Measurements from ENCODE around the gene FOXL3. TPM values are rescaled to one million over a fixed set of nuclear protein-coding genes. Genes with fewer than 3 reads are reported as not detected.
A peak's percentile ranks its signal among the peaks of the same experiment; 100 is the strongest.
"Not testable (repeated sequence)": the region's sequence is repeated elsewhere in the genome, so short reads cannot be mapped to it uniquely, and the experiment has no call there.

Gene FOXL3
- total RNA-seq = not detected
- not detected for polyA plus RNA-seq
- long read RNA-seq, donor 1 = 0 reads
- long read RNA-seq, donor 2 = 0 reads
- long read RNA-seq, donor 3 = 0 reads

DNA sequence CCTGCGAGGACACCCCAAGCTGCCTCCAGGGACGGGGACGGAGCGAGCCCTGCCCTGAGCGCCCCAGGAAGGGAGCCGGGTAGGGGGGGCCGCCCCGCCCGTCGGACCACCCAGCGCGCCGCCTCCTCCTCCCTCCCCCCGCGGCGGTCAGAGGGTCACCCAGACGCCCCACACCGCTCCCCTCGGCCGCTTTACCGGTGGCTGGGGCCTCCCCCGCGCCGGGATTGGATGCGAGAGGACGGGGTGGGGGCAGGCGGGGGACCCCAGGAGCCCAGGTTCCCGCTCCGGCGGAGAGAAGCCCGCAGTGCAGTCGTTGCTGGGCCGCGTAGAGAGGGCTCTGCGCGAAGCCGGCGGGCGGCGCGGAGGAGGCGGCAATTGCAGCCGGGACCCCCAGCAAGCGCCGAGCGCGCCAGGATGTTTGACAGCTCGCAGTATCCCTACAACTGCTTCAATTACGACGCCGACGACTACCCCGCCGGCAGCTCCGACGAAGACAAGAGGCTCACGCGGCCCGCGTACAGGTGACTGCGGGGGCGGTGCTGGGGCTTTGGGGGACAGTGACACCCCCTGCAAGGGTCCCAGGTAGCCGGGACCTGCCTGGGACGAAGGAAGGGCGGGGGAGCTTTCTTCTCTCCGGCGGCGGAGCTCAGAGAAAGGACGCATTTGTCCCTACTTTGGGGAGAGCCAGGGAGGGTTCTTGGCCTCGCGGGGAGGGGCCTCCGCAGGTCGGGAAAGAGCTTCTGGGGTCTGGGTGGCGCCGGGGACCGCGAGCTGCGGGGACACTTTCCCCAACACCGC is at the start of gene FOXL3:
TSS of gene FOXL3 (plus strand) at position 415 of the 798 bp plus-strand sequence. CDS start at position 415, 0 bp downstream.
- peaks cover 26 to 86% (median 61%) of the 10 kb centered on the region in 9 donors for H3K27me3 ChIP-seq
- H3K9me3 ChIP-seq = no peaks in the 10 kb centered on the region
- WGBS, 4 donors = 3 to 5% (median 4%) methylated on average over 24 to 79 of the region's 79 CpGs
- no peaks in the 10 kb centered on the region for H3K36me3 ChIP-seq
- no peak within 1 kb of the TSS for H3K27ac ChIP-seq
- ATAC-seq = no peak
- TF ChIP-seq, protein P1, sequence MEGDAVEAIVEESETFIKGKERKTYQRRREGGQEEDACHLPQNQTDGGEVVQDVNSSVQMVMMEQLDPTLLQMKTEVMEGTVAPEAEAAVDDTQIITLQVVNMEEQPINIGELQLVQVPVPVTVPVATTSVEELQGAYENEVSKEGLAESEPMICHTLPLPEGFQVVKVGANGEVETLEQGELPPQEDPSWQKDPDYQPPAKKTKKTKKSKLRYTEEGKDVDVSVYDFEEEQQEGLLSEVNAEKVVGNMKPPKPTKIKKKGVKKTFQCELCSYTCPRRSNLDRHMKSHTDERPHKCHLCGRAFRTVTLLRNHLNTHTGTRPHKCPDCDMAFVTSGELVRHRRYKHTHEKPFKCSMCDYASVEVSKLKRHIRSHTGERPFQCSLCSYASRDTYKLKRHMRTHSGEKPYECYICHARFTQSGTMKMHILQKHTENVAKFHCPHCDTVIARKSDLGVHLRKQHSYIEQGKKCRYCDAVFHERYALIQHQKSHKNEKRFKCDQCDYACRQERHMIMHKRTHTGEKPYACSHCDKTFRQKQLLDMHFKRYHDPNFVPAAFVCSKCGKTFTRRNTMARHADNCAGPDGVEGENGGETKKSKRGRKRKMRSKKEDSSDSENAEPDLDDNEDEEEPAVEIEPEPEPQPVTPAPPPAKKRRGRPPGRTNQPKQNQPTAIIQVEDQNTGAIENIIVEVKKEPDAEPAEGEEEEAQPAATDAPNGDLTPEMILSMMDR (IDR thresholded peaks at IDR 0.05) = no peak
- TF ChIP-seq POLR2A (IDR thresholded peaks at IDR 0.05) = no peak
- intact Hi-C loops (cut with DNase I) = no loop called here
- peak within 1 kb of the TSS in 1 of 12 donors; percentile 0 for H3K4me3 ChIP-seq
- DNase-seq = peak in 1 of 5 donors; percentile 21
- peaks cover 0 to 15% (median 0%) of the 10 kb centered on the region in 12 donors for H3K4me1 ChIP-seq

DNA sequence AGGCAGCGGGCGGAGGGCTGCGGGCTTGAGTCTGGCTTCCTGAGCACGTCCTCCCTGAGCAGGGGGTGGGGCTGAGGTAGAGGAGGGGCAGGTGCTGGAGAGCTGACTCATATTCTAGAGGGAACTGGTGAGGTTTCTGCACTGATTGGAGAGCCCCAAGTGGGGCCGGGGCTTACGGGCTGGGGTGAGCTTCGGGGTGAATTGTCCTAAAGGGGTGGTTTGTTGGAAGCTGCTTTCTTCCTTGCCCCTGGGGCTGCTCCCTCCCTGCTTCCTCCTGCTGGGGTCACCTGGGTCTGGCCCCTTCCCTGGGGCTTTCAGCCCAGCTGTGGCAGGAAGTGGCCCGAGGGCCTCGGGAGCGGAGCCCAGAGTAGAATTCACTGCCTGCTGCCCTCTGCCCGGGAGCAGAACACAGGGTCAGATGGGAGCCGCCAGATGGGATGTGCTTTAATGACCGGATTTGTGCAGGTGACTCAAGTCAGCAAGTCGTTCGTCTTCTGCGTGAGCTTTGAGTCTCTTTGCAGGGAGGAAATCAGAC is 49.0 kb upstream of the FOXL3 start:
- intact Hi-C loops (cut with DNase I) = no loop called here
- no peak for DNase-seq
- Histone ChIP-seq H3K9me3 (no peaks in the 10 kb centered on the region), H3K27ac (no peak overlapping the region), H3K36me3 (peaks cover 0 to 4% (median 0%) of the 10 kb centered on the region in 9 donors), H3K27me3 (no peaks in the 10 kb centered on the region), H3K4me3 (no peak overlapping the region), H3K4me1 (peaks cover 0 to 16% (median 2%) of the 10 kb centered on the region in 12 donors)
- TF ChIP-seq, protein P1 (IDR thresholded peaks at IDR 0.05) = no peak
- TF ChIP-seq POLR2A (IDR thresholded peaks at IDR 0.05) = no peak
- WGBS, 4 donors = 37 to 63% (median 52%) methylated on average over 14 to 16 of the region's 16 CpGs
- ATAC-seq = peak in 3 of 4 donors; percentile 15 to 44 (median 21)

DNA sequence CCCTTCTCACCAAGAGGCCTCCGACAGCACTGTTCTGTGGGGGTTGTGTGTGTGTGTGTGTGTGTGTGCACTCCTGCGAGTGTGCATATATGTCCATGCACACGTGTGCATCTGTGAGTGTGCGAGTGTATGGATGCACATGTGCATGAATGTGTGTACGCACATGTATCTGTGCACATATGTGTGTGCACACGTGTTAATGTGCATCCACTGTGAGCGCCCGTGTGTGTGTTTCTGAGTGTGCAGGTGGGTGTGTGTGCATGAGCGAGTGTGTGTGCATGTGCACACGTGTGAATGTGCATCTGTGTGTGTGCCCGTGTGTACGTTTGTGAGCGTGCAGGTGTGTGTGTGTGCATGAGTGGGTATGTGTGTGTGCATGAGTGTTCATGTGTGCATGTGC is 48.5 kb upstream of the FOXL3 start:
- peaks cover 0 to 10% (median 0%) of the 10 kb centered on the region in 12 donors for H3K4me1 ChIP-seq
- H3K27ac ChIP-seq = no peak overlapping the region
- H3K9me3 ChIP-seq = no peaks in the 10 kb centered on the region
- H3K4me3 ChIP-seq = no peak overlapping the region
- no peak for DNase-seq
- H3K27me3 ChIP-seq = no peaks in the 10 kb centered on the region
- peak in 1 of 4 donors; percentile 8 for ATAC-seq
- 93 to 96% (median 94%) methylated on average over 13 of the region's 13 CpGs for WGBS, 4 donors
- no peak for TF ChIP-seq POLR2A (IDR thresholded peaks at IDR 0.05)
- TF ChIP-seq, protein P1 (IDR thresholded peaks at IDR 0.05) = no peak
- H3K36me3 ChIP-seq = peaks cover 0 to 9% (median 0%) of the 10 kb centered on the region in 9 donors
- intact Hi-C loops (cut with DNase I) = no loop called here

DNA sequence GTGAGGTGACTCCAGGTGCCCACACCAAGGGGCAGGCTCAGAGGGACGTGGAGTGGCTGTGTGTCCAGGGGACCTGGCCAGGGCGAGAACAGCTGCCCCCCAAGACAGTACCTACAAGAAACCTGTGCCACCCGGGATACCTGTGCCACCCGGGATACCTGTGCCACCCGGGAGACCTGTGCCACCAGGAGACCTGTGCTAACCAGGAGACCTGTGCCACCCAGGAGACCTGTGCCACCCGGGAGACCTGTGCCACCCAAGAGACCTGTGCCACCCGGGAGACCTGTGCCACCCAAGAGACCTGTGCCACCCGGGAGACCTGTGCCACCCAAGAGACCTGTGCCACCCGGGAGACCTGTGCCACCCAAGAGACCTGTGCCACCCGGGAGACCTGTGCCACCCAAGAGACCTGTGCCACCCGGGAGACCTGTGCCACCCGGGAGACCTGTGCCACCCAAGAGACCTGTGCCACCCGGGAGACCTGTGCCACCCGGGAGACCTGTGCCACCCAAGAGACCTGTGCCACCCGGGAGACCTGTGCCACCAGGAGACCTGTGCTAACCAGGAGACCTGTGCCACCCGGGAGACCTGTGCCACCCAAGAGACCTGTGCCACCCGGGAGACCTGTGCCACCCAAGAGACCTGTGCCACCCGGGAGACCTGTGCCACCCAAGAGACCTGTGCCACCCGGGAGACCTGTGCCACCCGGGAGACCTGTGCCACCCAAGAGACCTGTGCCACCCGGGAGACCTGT is 47.0 kb upstream of the FOXL3 start:
- H3K4me3 ChIP-seq; H3K4me1 ChIP-seq; H3K27me3 ChIP-seq; DNase-seq; ATAC-seq; intact Hi-C loops (cut with DNase I); H3K9me3 ChIP-seq; H3K27ac ChIP-seq: not testable (repeated sequence)
- peaks cover 0 to 24% (median 13%) of the 10 kb centered on the region in 9 donors for H3K36me3 ChIP-seq
- WGBS, 4 donors = 88 to 100% (median 96%) methylated on average over 2 to 12 of the region's 21 CpGs

DNA sequence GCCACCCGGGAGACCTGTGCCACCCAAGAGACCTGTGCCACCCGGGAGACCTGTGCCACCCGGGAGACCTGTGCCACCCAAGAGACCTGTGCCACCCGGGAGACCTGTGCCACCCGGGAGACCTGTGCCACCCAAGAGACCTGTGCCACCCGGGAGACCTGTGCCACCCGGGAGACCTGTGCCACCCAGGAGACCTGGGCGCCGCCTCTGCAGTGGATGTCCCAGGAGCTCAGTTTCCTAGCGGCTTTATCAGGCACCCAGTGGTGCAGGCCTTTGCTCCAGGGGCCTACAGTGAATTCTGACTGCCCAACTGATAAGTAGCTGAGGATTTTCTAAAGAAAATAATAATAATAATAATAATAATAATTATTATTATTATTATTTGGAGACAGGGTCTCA is 46.4 kb upstream of the FOXL3 start:
- H3K4me3 ChIP-seq; H3K9me3 ChIP-seq; intact Hi-C loops (cut with DNase I); H3K27ac ChIP-seq; H3K4me1 ChIP-seq; H3K27me3 ChIP-seq; DNase-seq; ATAC-seq: not testable (repeated sequence)
- peaks cover 0 to 28% (median 17%) of the 10 kb centered on the region in 9 donors for H3K36me3 ChIP-seq
- WGBS, 4 donors = 87 to 97% (median 90%) methylated on average over 1 to 6 of the region's 10 CpGs; no CpG with 5 or more reads in 1 of the 4 donors
